KMS-11 (cell line): Measurements from ENCODE around the gene SYMPK.

Experiments used
- H2AFZ ChIP-seq: fragments of 200-600 bp; sonication (generic); 2 replicates; pipeline ENCODE4 v1.6.1; 2016; ENCODE audit warnings: antibody characterized with exemption, mixed run types, low read depth
- H3K27ac ChIP-seq: fragments of 200-600 bp; sonication (generic); 2 replicates; pipeline ENCODE4 v1.6.1; 2016; ENCODE audit warnings: mild to moderate bottlenecking, mixed run types
- H3K27me3 ChIP-seq: fragments of 200-600 bp; sonication (generic); 2 replicates; pipeline ENCODE4 v1.6.1; 2017; ENCODE audit warnings: mild to moderate bottlenecking, low read depth, mixed run types, moderate library complexity; ENCODE audit not compliant: insufficient read depth
- H3K36me3 ChIP-seq: fragments of 200-600 bp; sonication (generic); 2 replicates; pipeline ENCODE4 v1.6.1; 2017; ENCODE audit warnings: mild to moderate bottlenecking, mixed run types; ENCODE audit not compliant: insufficient read depth
- H3K4me1 ChIP-seq: fragments of 200-600 bp; sonication (generic); 2 replicates; pipeline ENCODE4 v1.6.1; 2016; ENCODE audit warnings: mild to moderate bottlenecking, low read depth, mixed run types; ENCODE audit not compliant: poor library complexity, severe bottlenecking
- H3K4me2 ChIP-seq: fragments of 200-600 bp; sonication (generic); 2 replicates; pipeline ENCODE4 v1.7.0; 2016; ENCODE audit warnings: mild to moderate bottlenecking, mixed run types
- H3K4me3 ChIP-seq: fragments of 200-600 bp; sonication (generic); IDR thresholded peaks from 2 replicates; pipeline ENCODE4 v1.6.1; 2017; ENCODE audit warnings: low read depth, low read length, mixed read lengths; ENCODE audit not compliant: insufficient read depth
- H3K79me2 ChIP-seq: fragments of 200-600 bp; sonication (generic); 2 replicates; pipeline ENCODE4 v1.6.1; 2016; ENCODE audit warnings: low read depth, mixed run types; ENCODE audit not compliant: insufficient read depth
- H3K9ac ChIP-seq: fragments of 200-600 bp; sonication (generic); 2 replicates; pipeline ENCODE4 v1.6.1; 2016; ENCODE audit warnings: mild to moderate bottlenecking, mixed run types
- H4K20me1 ChIP-seq: fragments of 200-600 bp; sonication (generic); 2 replicates; pipeline ENCODE4 v1.6.1; 2016; ENCODE audit warnings: mild to moderate bottlenecking, mixed run types; ENCODE audit not compliant: insufficient read depth
- TF ChIP-seq, protein P1 (sequence below): fragments of 200-600 bp; sonication (generic); conservative IDR thresholded peaks from 2 replicates; pipeline ENCODE4 v1.6.1; 2017; ENCODE audit warnings: low read depth, mild to moderate bottlenecking, antibody characterized with exemption, low read length, moderate library complexity, mixed read lengths

SYMPK gene

DNA sequence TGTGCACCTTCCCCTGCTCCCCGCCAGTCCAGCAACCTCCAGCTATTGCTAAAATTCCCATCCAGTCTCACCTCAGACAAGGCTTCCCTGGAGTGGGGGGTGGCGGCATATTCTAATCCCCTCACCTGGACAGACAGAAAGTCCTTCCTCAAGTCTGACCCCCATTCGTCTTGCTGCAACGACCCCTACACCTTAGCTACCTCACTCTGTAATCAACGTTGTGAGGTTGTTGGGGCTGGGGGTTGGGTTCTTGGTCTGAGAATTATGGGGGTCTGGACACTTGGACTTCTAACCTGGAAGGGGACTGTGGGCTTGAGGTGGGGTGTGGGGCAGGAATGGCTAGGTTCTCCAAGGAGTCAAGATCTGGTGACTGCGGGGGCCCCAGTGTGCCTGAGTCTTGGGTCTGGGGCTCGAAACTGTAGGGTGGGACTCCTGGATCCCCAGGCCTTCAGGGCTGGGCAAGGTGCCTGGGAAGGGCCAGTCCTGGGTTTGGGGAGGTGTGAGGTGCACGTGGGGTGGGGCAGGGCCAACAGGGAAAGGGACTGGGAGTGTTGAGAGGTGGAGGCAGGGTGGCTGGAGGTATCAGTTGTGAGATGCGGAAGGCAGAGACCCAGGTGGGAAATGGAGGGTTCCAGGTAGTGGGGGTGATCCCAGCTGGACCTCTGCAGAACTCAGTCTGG is 2.5 kb upstream of the SYMPK start:
- H3K4me1 ChIP-seq = peaks cover 21% of the 10 kb centered on the region
- H4K20me1 ChIP-seq = no peaks in the 10 kb centered on the region
- no peak overlapping the region for H3K27ac ChIP-seq
- no peak overlapping the region for H3K4me2 ChIP-seq
- TF ChIP-seq, protein P1, sequence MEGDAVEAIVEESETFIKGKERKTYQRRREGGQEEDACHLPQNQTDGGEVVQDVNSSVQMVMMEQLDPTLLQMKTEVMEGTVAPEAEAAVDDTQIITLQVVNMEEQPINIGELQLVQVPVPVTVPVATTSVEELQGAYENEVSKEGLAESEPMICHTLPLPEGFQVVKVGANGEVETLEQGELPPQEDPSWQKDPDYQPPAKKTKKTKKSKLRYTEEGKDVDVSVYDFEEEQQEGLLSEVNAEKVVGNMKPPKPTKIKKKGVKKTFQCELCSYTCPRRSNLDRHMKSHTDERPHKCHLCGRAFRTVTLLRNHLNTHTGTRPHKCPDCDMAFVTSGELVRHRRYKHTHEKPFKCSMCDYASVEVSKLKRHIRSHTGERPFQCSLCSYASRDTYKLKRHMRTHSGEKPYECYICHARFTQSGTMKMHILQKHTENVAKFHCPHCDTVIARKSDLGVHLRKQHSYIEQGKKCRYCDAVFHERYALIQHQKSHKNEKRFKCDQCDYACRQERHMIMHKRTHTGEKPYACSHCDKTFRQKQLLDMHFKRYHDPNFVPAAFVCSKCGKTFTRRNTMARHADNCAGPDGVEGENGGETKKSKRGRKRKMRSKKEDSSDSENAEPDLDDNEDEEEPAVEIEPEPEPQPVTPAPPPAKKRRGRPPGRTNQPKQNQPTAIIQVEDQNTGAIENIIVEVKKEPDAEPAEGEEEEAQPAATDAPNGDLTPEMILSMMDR = no peak
- no peak overlapping the region for H2AFZ ChIP-seq
- H3K36me3 ChIP-seq = no peaks in the 10 kb centered on the region
- H3K79me2 ChIP-seq = peaks cover 21% of the 10 kb centered on the region; the same call in 1 of the 2 replicates
- no peak overlapping the region for H3K4me3 ChIP-seq
- H3K9ac ChIP-seq = no peak overlapping the region
- peaks cover 62% of the 10 kb centered on the region for H3K27me3 ChIP-seq

DNA sequence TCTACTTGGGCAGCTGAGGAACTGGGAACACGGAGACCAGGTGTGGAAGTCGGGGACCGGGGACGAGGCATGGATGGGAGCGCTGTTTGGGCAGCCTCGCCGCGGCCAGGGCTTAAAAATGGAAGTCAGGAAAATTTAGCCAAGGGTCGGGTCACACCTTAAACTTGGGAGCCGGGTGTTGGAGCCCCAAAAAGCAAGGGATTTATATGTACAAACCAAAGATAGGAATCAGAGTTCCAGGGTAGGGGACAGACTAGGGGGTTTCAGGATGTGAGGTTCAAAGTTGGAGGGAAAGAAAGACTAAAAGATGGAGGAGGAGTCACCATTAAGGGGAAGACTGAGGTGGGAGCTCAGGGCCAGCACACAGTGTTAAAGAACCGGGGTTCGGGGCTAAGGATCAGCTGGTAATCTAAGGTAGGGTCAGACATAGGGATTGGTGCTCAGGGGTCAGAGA is 1.7 kb upstream of the SYMPK start:
- Histone ChIP-seq H3K9ac (no peak overlapping the region), H3K27ac (no peak overlapping the region), H4K20me1 (no peaks in the 10 kb centered on the region), H3K36me3 (no peaks in the 10 kb centered on the region; the same call in 1 of the 2 replicates), H3K4me1 (peaks cover 21% of the 10 kb centered on the region), H3K27me3 (peaks cover 55% of the 10 kb centered on the region), H3K4me2 (no peak overlapping the region), H3K79me2 (peaks cover 27% of the 10 kb centered on the region; the same call in 1 of the 2 replicates), H3K4me3 (no peak overlapping the region), H2AFZ (no peak overlapping the region)
- TF ChIP-seq, protein P1 = no peak

DNA sequence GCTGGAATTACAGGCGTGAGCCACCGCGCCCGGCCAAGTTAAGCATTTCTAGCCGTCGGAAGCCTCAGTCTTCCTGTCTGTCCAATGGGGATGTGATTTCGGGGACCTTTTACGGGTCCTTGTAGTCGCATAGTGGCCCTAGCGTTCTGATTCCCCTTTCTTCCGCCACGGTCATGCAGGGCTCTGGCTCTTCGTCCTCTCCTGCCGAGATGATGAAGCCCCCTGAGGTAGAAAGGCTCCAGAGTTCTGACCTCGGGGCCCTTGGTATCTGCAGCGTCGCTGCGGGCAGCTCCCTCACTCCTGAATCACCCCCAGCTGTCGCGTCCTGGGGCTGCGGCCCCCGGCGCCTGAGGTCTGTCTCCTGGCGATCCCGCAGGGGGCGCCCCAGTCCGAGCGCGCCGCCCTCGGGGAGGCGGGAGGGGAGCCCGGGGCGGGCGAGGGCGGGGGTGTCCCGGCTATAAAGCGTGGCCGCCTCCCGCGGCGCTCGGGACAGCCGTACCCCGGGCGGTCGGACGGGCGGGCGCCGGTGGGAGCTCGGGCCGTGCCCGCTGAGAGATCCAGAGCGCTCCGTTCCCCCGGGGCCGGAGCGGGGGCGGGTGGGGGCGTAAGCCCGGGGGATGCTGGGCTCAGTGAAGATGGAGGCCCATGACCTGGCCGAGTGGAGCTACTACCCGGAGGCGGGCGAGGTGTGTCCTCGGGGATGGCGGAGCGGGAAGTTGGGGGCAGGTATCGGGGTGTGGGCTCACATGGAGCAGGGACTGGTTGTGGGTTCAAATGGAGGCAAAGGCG is 1.1 kb upstream of the SYMPK start, which contains the start of gene FOXA3:
Gene FOXA3 (plus strand): TSS at position 487 of the 789 bp plus-strand sequence. CDS start 131 bp downstream, at position 618.
- H3K27me3 ChIP-seq = peaks cover 53% of the 10 kb centered on the region
- H3K27ac ChIP-seq = no peak within 1 kb of the TSS
- peak within 1 kb of the TSS; percentile 98 for H2AFZ ChIP-seq
- TF ChIP-seq, protein P1 = peak; percentile 45
- H3K4me2 ChIP-seq = peak within 1 kb of the TSS; percentile 81
- H3K79me2 ChIP-seq = peaks cover 33% of the 10 kb centered on the region; the same call in 1 of the 2 replicates
- H4K20me1 ChIP-seq = no peaks in the 10 kb centered on the region
- H3K36me3 ChIP-seq = no peaks in the 10 kb centered on the region; the same call in 1 of the 2 replicates
- H3K4me1 ChIP-seq = peaks cover 21% of the 10 kb centered on the region
- H3K4me3 ChIP-seq = no peak within 1 kb of the TSS
- H3K9ac ChIP-seq = no peak within 1 kb of the TSS

DNA sequence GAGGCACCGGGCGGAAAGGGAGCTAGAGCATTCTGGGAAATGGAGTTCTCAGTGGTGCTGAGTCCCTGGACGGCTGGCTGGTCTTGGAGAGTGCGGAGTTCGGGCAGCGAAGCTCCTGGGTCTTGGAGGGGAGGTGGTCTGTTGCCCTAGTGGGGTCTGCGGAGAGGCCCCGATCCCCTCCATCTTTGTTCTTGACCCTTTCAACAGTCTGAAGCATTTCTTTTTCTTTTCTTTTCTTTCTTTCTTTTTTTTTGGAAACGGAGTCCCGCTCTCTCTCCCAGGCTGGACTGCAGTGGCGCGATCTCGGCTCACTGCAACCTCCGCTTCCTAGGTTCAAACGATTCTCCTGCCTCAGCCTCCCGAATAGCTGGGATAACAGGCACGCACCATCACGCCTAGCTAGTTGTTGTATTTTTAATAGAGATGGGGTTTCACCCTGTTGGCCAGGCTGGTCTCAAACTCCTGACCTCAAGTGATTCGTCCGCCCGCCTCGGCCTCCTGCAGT is 440 bp upstream of the SYMPK start:
- H3K4me3 ChIP-seq = no peak overlapping the region
- no peak overlapping the region for H3K27ac ChIP-seq
- H2AFZ ChIP-seq = peak overlapping the region; percentile 98
- H3K27me3 ChIP-seq = peaks cover 46% of the 10 kb centered on the region
- H3K4me2 ChIP-seq = peak overlapping the region; percentile 81
- H4K20me1 ChIP-seq = no peaks in the 10 kb centered on the region
- peaks cover 21% of the 10 kb centered on the region for H3K4me1 ChIP-seq
- H3K9ac ChIP-seq = no peak overlapping the region
- H3K79me2 ChIP-seq = peaks cover 36% of the 10 kb centered on the region; the same call in 1 of the 2 replicates
- no peaks in the 10 kb centered on the region; the same call in 1 of the 2 replicates for H3K36me3 ChIP-seq
- TF ChIP-seq, protein P1 = no peak
